ENCODE data around the gene ZNF511.

Gene ZNF511

DNA sequence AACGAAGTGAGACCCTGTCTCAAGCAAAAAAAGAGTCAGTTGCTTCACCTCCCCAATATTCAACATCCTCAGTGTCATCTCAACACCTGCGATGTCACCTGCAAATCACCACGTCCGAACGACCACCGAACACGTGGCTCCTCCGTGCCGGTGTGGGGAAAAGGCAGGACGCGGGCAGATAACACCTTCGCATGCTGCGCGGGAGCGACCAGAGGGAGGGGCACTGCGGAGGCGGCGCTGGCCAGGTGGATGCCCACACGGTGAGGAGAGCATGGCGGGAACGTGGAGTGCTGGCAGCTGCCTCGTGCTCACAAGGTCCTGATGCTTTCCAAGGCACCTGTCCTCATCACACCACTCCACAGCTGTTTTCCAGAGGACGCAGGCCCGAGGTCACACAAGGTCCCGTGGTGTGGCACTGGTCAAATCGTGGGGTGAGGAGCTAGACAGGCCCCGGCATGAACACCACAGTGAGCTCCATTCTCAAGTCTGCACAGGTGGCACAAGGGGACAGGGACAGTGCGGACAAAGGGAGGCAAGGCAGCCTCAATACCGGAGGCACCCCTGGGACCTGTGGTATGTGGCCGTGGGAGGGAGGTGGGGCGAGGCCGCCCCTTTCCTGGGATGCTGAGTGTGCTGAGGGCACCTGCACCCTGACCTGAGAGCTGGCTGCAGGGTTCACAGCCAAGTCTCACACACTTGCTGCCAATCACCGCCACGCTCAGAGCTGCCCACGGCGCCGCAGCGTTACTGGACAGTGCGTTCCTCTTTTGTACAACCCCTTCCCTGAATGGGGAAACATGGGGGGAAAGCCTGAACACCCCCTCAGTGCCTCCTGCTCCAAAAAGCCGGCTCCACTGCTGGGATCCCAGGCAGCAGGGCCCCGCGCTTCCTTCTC lies 13.0 kb upstream of the ZNF511 start:
- no peaks in the 10 kb centered on the region for H3K27me3 Mint-ChIP-seq (ENCODE audit: low read depth)
- no peaks in the 10 kb centered on the region for H3K9me3 Mint-ChIP-seq
- H3K36me3 Mint-ChIP-seq (ENCODE audit: low read depth) = peaks cover 35% of the 10 kb centered on the region
- no peak overlapping the region for H3K4me3 Mint-ChIP-seq
- no peak overlapping the region for H3K27ac Mint-ChIP-seq
- H3K4me1 Mint-ChIP-seq (ENCODE audit: low read depth) = no peaks in the 10 kb centered on the region

- peaks cover 38% of the 10 kb centered on the region for H3K36me3 Mint-ChIP-seq (ENCODE audit: low read depth)
- H3K9me3 Mint-ChIP-seq = no peaks in the 10 kb centered on the region
- H3K27me3 Mint-ChIP-seq (ENCODE audit: low read depth) = no peaks in the 10 kb centered on the region
- H3K4me3 Mint-ChIP-seq = no peak overlapping the region
- no peak overlapping the region for H3K27ac Mint-ChIP-seq
- H3K4me1 Mint-ChIP-seq (ENCODE audit: low read depth) = no peaks in the 10 kb centered on the region
Observed at GRCh38 chr10:133297504-133297903, 11.2 kb upstream of the ZNF511 start.

- Mint-ChIP-seq H3K36me3 (ENCODE audit: low read depth) (peaks cover 41% of the 10 kb centered on the region), H3K27me3 (ENCODE audit: low read depth) (no peaks in the 10 kb centered on the region), H3K4me3 (no peak overlapping the region), H3K9me3 (no peaks in the 10 kb centered on the region), H3K27ac (no peak overlapping the region), H3K4me1 (ENCODE audit: low read depth) (no peaks in the 10 kb centered on the region)
Observed at GRCh38 chr10:133298466-133298865, 10.2 kb upstream of the ZNF511 start.

- no peaks in the 10 kb centered on the region for H3K27me3 Mint-ChIP-seq (ENCODE audit: low read depth)
- H3K4me1 Mint-ChIP-seq (ENCODE audit: low read depth) = peaks cover 1% of the 10 kb centered on the region
- H3K9me3 Mint-ChIP-seq = no peaks in the 10 kb centered on the region
- H3K27ac Mint-ChIP-seq = no peak overlapping the region
- H3K4me3 Mint-ChIP-seq = no peak overlapping the region
- H3K36me3 Mint-ChIP-seq (ENCODE audit: low read depth) = peaks cover 42% of the 10 kb centered on the region
Observed at GRCh38 chr10:133299224-133299623, 9.5 kb upstream of the ZNF511 start.

GRCh38 chr10:133299738-133300137 lies 9.0 kb upstream of the ZNF511 start:
- Mint-ChIP-seq H3K27ac (no peak overlapping the region), H3K27me3 (ENCODE audit: low read depth) (no peaks in the 10 kb centered on the region), H3K9me3 (no peaks in the 10 kb centered on the region), H3K4me3 (no peak overlapping the region), H3K4me1 (ENCODE audit: low read depth) (peaks cover 4% of the 10 kb centered on the region), H3K36me3 (ENCODE audit: low read depth) (peaks cover 38% of the 10 kb centered on the region)

- H3K36me3 Mint-ChIP-seq (ENCODE audit: low read depth) = peaks cover 32% of the 10 kb centered on the region
- no peaks in the 10 kb centered on the region for H3K9me3 Mint-ChIP-seq
- H3K4me3 Mint-ChIP-seq = no peak overlapping the region
- H3K27ac Mint-ChIP-seq = no peak overlapping the region
- no peaks in the 10 kb centered on the region for H3K27me3 Mint-ChIP-seq (ENCODE audit: low read depth)
- H3K4me1 Mint-ChIP-seq (ENCODE audit: low read depth) = peaks cover 8% of the 10 kb centered on the region
Observed at GRCh38 chr10:133302230-133302629, 6.5 kb upstream of the ZNF511 start.

DNA sequence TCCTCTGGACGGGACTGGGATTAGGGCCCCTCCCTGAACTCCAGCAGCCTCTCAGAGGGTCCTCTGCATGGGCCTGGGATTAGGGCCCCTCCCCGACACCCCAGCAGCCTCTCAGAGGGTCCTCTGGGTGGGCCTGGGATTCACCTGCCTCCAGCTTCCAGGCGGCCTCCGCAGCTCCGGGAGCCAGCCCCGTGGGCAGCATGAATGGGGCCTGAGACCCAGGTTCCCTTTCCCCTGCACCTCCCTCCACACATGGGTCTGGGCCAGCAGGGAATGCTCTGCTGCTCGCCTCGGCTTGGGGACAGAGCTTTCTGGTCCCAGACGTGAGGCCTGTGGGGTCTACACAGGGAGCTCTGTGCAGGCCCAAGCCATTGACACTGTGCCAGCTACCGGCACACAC lies 5.5 kb upstream of the ZNF511 start:
- H3K36me3 Mint-ChIP-seq (ENCODE audit: low read depth) = peaks cover 27% of the 10 kb centered on the region
- H3K27ac Mint-ChIP-seq = no peak overlapping the region
- H3K4me3 Mint-ChIP-seq = no peak overlapping the region
- H3K9me3 Mint-ChIP-seq = no peaks in the 10 kb centered on the region
- no peaks in the 10 kb centered on the region for H3K27me3 Mint-ChIP-seq (ENCODE audit: low read depth)
- peaks cover 17% of the 10 kb centered on the region for H3K4me1 Mint-ChIP-seq (ENCODE audit: low read depth)

DNA sequence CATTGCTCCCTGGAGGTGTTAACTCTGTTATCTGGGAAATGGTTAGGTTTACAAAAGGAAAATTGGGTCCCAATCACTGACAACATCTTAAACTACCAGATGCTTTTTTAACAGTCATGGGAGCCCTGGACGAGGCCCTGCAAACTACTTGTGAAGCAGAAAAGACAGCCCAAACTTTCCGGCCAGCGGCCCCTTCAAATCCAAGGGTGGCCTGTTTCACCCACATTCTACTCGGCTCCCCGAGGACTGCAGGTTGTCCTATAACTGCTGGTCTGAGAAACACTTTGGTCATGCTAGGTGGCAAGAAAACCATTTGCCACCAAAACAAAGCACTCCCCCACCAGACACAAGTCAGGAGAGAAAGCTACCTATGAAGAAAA lies 2.6 kb upstream of the ZNF511 start:
- H3K27me3 Mint-ChIP-seq (ENCODE audit: low read depth) = no peaks in the 10 kb centered on the region
- no peaks in the 10 kb centered on the region for H3K9me3 Mint-ChIP-seq
- no peak overlapping the region for H3K4me3 Mint-ChIP-seq
- H3K36me3 Mint-ChIP-seq (ENCODE audit: low read depth) = peaks cover 13% of the 10 kb centered on the region
- H3K4me1 Mint-ChIP-seq (ENCODE audit: low read depth) = peaks cover 20% of the 10 kb centered on the region
- H3K27ac Mint-ChIP-seq = no peak overlapping the region

DNA sequence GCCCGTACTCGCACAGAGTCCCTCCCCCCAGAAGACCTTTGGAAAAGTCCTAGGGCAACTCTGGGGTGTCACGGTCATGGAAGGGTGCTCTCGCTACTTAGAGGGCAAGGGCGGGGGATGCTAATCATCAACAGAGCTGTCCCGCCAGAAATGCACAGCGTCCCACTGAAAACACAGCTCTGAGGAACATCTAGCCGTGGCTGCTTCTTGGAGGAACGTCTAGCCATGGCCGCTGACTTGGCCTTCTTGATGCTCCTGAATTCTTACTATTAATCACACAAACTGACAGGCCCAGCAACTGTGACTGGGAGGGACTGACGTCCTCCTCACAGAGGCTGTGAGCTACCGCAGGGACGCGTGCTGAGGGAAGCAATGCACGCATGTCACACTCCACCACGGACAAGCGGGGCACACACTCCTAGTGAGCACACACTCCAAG lies 1.8 kb upstream of the ZNF511 start:
- Mint-ChIP-seq H3K27me3 (ENCODE audit: low read depth) (no peaks in the 10 kb centered on the region), H3K9me3 (no peaks in the 10 kb centered on the region), H3K4me1 (ENCODE audit: low read depth) (peaks cover 20% of the 10 kb centered on the region), H3K27ac (peak overlapping the region; percentile 55), H3K4me3 (peak overlapping the region; percentile 37), H3K36me3 (ENCODE audit: low read depth) (peaks cover 14% of the 10 kb centered on the region)

GRCh38 chr10:133307776-133308420 lies 816 bp upstream of the ZNF511 start:
- H3K36me3 Mint-ChIP-seq (ENCODE audit: low read depth) = peaks cover 12% of the 10 kb centered on the region
- H3K4me1 Mint-ChIP-seq (ENCODE audit: low read depth) = peaks cover 20% of the 10 kb centered on the region
- H3K9me3 Mint-ChIP-seq = no peaks in the 10 kb centered on the region
- peak overlapping the region; percentile 99 for H3K27ac Mint-ChIP-seq
- H3K27me3 Mint-ChIP-seq (ENCODE audit: low read depth) = no peaks in the 10 kb centered on the region
- H3K4me3 Mint-ChIP-seq = peak overlapping the region; percentile 97

DNA sequence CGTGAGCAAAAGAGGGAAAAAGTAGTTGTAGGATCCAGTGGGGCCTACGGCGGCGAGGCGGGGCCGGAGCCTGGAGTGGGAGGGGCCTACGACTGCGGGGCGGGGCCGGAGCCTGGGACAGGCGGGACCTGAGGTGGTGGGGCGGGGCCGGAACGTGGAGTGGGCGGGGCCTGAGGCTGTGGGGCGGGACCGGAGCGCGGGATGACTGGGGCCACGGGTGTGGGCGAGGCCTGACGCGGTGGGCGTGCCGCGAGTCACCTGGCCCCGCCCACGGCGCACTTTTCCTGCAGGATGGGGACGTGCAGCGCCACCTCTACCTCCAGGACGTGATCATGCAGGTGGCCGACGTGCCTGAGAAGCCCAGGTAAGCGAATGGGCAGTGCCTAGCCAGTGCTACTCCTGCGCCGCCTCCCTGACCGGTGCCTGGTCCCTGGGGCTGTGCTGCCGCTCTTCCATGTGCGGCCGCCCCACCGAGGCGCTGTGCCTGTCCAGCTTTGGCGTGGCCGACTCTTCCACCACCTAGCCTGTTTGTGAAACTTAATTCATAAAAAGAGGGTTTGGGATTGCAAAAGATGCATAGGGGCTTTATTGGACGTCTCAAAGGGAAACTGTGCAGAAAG lies 496 bp downstream of the ZNF511 start:
- peak overlapping the region; percentile 73 for H3K4me3 Mint-ChIP-seq
- peak overlapping the region; percentile 74 for H3K27ac Mint-ChIP-seq
- peaks cover 20% of the 10 kb centered on the region for H3K4me1 Mint-ChIP-seq (ENCODE audit: low read depth)
- H3K27me3 Mint-ChIP-seq (ENCODE audit: low read depth) = no peaks in the 10 kb centered on the region
- peaks cover 11% of the 10 kb centered on the region for H3K36me3 Mint-ChIP-seq (ENCODE audit: low read depth)
- H3K9me3 Mint-ChIP-seq = no peaks in the 10 kb centered on the region

GRCh38 chr10:133309720-133310398 lies 1.1 kb downstream of the ZNF511 start:
- Mint-ChIP-seq H3K27ac (no peak overlapping the region), H3K4me3 (peak overlapping the region; percentile 73), H3K27me3 (ENCODE audit: low read depth) (no peaks in the 10 kb centered on the region), H3K4me1 (ENCODE audit: low read depth) (peaks cover 21% of the 10 kb centered on the region), H3K9me3 (no peaks in the 10 kb centered on the region), H3K36me3 (ENCODE audit: low read depth) (peaks cover 11% of the 10 kb centered on the region)

- Mint-ChIP-seq H3K27me3 (ENCODE audit: low read depth) (no peaks in the 10 kb centered on the region), H3K9me3 (no peaks in the 10 kb centered on the region), H3K4me3 (peak overlapping the region; percentile 4), H3K4me1 (ENCODE audit: low read depth) (peaks cover 20% of the 10 kb centered on the region), H3K36me3 (ENCODE audit: low read depth) (peaks cover 11% of the 10 kb centered on the region), H3K27ac (no peak overlapping the region)
Observed at GRCh38 chr10:133310399-133310755, 1.7 kb downstream of the ZNF511 start.

DNA sequence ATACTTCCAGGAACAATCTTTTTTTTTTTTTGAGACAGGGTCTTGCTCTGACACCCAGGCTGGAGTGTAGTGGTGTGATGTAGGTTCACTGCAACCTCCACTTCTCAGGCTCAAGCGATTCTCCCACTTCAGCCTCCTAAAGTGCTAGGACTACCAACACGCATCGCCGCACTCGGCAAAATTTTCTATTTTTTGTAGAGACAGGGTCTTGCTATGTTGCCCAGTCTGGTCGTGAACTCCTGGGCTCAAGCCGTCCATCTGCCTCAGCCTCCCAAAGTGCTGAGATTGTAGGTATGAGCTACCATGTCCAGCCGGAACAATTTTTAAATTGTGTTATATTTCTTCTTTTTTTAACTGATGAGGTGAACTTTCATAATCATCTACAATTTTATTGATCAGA lies 2.1 kb downstream of the ZNF511 start:
- peaks cover 20% of the 10 kb centered on the region for H3K4me1 Mint-ChIP-seq (ENCODE audit: low read depth)
- peak overlapping the region; percentile 4 for H3K4me3 Mint-ChIP-seq
- H3K36me3 Mint-ChIP-seq (ENCODE audit: low read depth) = peaks cover 11% of the 10 kb centered on the region
- no peaks in the 10 kb centered on the region for H3K9me3 Mint-ChIP-seq
- no peaks in the 10 kb centered on the region for H3K27me3 Mint-ChIP-seq (ENCODE audit: low read depth)
- no peak overlapping the region for H3K27ac Mint-ChIP-seq
